Astrocyte of the cerebellum (primary cell): Measurements from ENCODE around the gene IL6.
A peak's percentile ranks its signal among the peaks of the same experiment; 100 is the strongest.

ENCODE experiments used
- DNase-seq: peaks from one replicate; pipeline ENCODE4 v3.0.0-alpha.2; 2011; ENCODE audit warnings: low read depth
- H3K4me3 ChIP-seq: 2 replicates; pipeline ENCODE4 v1.5.1; 2011; ENCODE audit warnings: mild to moderate bottlenecking, low read depth, low read length, moderate library complexity
- CTCF ChIP-seq: IDR thresholded peaks from 2 replicates; pipeline ENCODE4 v1.5.1; 2012; ENCODE audit warnings: low read length, low read depth, moderate library complexity, mild to moderate bottlenecking; ENCODE audit errors: missing control alignments
- in situ Hi-C: cut with HindIII; loops from 2 replicates; pipeline ENCODE4 v1.10.0; 2017; ENCODE audit warnings: low sequenced_read_pairs

Gene IL6

GRCh38 chr7:22718911-22719420 lies 8.0 kb upstream of the IL6 start:
- no peak for TF ChIP-seq CTCF
- DNase-seq = no peak
- in situ Hi-C loops = no loop called here
- no peak overlapping the region for H3K4me3 ChIP-seq

- no peak for DNase-seq
- TF ChIP-seq CTCF = no peak
- in situ Hi-C loops = no loop called here
- H3K4me3 ChIP-seq = no peak overlapping the region
Observed at GRCh38 chr7:22720791-22721786, 5.9 kb upstream of the IL6 start.

DNA sequence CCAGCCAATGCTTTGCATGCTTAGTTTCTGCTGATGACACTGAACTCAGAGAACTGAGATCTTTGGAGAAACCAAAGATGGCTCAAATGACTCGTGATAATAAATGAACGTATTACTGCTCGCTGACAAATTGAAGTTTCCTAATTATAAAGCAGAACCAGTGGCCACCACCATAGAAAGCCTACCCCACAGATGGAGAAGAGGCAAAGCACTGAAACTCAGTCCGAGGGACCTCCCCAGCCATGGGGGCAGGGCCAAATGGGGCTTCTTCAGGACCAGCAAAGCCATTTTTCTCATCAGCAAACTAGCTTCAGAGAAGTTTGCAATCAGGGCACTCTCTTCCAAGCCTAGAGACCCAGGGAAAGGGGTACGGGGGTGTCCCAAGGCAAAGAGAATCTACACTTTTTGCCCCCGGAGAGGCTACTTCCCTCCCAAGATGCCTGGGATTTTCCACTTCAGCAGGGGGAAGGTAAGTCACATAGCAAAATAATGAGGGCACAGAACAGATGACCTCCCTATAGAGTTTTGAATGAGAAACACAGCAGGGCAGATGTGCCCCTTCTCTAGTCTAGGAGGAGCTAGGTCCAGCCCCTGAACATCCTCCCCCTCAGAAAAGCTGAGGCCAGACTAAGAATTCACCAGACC lies 4.3 kb upstream of the IL6 start:
- no peak overlapping the region for H3K4me3 ChIP-seq
- no peak for DNase-seq
- no peak for TF ChIP-seq CTCF
- in situ Hi-C loops = no loop called here

DNA sequence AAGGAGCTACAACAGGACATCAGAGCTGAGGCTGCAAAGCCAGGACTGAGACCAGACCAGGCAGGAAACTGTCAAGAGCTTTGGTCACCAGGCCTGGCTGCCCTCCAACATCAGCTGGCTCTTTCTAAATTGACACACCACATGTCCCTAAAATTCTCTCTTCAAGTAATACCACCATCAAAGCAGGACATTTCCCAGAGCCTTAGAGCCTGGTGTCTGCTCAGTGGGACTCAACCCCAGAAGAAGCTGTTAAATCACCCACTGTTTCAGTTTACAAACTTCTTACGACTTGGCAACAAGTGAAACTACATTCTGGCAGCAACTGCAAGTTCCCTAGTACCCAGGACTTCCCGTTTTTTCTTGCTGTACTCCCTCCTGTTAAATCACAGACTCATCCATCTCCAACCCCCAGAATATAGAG lies 3.8 kb upstream of the IL6 start:
- no peak for TF ChIP-seq CTCF
- DNase-seq = peak; percentile 31
- in situ Hi-C loops = no loop called here
- no peak overlapping the region for H3K4me3 ChIP-seq

- H3K4me3 ChIP-seq = no peak overlapping the region
- TF ChIP-seq CTCF = no peak
- in situ Hi-C loops = no loop called here
- no peak for DNase-seq
Observed at GRCh38 chr7:22723637-22724036, 3.4 kb upstream of the IL6 start.

DNA sequence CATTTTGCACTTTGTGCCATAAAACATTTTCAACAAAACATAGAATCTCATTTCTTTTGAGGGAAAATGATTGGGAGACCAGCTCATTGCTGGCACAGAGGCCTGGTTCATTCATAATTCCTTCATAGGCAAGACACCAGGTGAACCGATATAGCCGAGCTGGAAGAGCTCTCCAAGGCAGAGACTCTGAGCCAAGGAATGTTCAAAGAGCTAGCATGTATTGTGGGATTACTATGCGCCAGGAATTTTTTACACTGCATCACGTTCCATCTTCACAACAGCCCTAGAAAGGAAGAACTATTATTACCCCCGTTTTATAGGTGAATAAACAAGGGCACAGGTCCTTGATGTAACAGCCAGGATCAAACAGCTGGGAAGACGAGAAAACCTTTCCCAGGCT lies 2.1 kb upstream of the IL6 start:
- no peak overlapping the region for H3K4me3 ChIP-seq
- peak; percentile 59 for DNase-seq
- in situ Hi-C loops = no loop called here
- TF ChIP-seq CTCF = no peak
